ENCODE results near the gene NTM. TPM values are rescaled to one million over a fixed set of nuclear protein-coding genes. Genes with fewer than 3 reads are reported as not detected.

NTM gene
- total RNA-seq, 2 experiments from 2014 or later: not detected

DNA sequence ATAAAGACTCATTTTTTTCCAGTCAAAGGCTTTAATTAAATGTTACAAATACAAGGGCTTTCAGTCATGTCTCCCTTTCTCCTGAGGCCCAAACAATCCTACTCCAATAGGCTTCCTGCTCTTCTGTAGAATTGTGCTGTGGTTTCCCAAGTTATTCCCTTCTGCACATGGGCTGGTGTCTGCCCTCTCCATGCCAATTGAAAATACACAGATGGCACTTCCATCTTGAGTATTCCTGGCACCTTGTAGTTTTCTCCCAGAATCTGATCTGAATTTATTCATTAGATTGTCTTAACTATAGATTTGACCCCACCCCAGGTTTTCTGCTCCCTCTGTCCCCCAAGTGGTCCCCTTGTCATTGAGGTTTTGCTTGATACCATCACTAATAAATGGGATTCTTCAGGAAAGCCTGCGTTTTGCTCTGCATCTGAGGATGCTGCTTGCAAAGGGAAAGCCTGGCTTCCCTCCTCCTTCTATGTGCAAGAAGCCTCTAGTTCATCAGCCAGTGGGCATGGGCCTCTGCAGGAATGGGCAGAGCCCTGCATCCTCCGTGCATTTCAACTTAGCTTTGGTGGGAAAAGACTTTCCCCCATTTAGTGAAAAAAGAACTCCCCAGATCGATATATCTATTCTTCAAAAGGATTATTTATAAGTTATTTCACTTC is 926.7 kb downstream of the NTM start:
- H3K4me1 Mint-ChIP-seq (ENCODE audit: low read depth): no peaks in the 10 kb centered on the region
- CTCF ChIA-PET: no interaction called here
- peaks cover 2% of the 10 kb centered on the region for H3K27me3 Mint-ChIP-seq
- no peaks in the 10 kb centered on the region for H3K36me3 Mint-ChIP-seq (ENCODE audit: low read depth)
- no peak overlapping the region for H3K27ac Mint-ChIP-seq
- no peak overlapping the region for H3K4me3 Mint-ChIP-seq
- ATAC-seq: no peak
- TF ChIP-seq, protein P1, sequence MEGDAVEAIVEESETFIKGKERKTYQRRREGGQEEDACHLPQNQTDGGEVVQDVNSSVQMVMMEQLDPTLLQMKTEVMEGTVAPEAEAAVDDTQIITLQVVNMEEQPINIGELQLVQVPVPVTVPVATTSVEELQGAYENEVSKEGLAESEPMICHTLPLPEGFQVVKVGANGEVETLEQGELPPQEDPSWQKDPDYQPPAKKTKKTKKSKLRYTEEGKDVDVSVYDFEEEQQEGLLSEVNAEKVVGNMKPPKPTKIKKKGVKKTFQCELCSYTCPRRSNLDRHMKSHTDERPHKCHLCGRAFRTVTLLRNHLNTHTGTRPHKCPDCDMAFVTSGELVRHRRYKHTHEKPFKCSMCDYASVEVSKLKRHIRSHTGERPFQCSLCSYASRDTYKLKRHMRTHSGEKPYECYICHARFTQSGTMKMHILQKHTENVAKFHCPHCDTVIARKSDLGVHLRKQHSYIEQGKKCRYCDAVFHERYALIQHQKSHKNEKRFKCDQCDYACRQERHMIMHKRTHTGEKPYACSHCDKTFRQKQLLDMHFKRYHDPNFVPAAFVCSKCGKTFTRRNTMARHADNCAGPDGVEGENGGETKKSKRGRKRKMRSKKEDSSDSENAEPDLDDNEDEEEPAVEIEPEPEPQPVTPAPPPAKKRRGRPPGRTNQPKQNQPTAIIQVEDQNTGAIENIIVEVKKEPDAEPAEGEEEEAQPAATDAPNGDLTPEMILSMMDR (IDR thresholded peaks at IDR 0.05): no peak
- H3K9me3 Mint-ChIP-seq: no peaks in the 10 kb centered on the region
- intact Hi-C loops (cut with micrococcal nuclease): no loop called here
- no peak for DNase-seq
- POLR2A ChIA-PET: no interaction called here

DNA sequence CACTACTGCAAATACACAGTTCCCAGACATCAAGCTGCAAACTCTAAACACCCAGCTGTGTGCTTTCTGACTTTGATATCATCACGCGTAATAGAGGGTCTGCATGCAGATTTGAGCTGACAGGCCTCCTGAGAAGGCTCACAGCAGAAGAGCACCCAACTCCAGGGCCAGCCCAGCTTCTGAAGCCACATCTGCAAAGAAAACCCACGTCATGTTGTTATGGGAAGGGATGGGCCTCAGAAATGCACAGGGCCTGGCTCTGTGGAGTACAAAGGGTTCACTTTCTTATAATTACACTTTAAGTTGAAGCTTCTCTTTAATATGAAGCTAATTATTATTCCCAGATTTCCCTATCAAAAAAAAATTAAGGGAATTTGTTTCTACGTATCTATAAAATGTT is 927.9 kb downstream of the NTM start:
- ChIA-PET POLR2A (no interaction called here), CTCF (interaction anchor here (0.9 kb wide), 1 partner anchor 14 kb away, joined by 3 read pairs; no protein-coding TSS in a partner anchor)
- TF ChIP-seq, protein P1 (IDR thresholded peaks at IDR 0.05): no peak
- Mint-ChIP-seq H3K4me3 (no peak overlapping the region), H3K27me3 (no peaks in the 10 kb centered on the region), H3K36me3 (ENCODE audit: low read depth) (no peaks in the 10 kb centered on the region), H3K4me1 (ENCODE audit: low read depth) (no peaks in the 10 kb centered on the region), H3K9me3 (no peaks in the 10 kb centered on the region), H3K27ac (no peak overlapping the region)
- ATAC-seq (no peak), DNase-seq (no peak)
- intact Hi-C loops (cut with micrococcal nuclease): no loop called here

DNA sequence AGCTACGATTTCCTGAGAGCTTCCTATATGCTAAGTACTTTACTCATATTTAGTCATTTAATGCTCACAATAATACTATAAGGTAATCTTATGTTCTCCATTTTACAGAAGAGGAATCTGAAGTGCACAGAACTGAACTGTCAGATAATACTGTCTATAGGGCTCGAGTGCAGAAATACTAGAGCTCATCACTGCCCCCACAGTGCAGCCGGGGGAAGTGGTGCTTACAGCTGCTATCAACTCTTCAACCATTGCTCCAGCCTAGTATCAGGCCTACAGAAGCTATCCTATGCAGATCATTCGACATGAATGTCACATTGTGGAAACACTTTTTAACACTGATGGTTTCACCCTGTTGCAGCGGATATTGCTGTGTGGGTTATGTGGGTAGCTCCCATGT is 929.9 kb downstream of the NTM start:
- Mint-ChIP-seq H3K27ac (no peak overlapping the region), H3K36me3 (ENCODE audit: low read depth) (no peaks in the 10 kb centered on the region), H3K4me3 (no peak overlapping the region), H3K27me3 (no peaks in the 10 kb centered on the region), H3K9me3 (no peaks in the 10 kb centered on the region), H3K4me1 (ENCODE audit: low read depth) (no peaks in the 10 kb centered on the region)
- POLR2A ChIA-PET: interaction anchor here (0.5 kb wide), 1 partner anchor 165 kb away, joined by 3 read pairs; no protein-coding TSS in a partner anchor
- intact Hi-C loops (cut with micrococcal nuclease): no loop called here
- CTCF ChIA-PET: no interaction called here
- TF ChIP-seq, protein P1 (IDR thresholded peaks at IDR 0.05): no peak
- DNase-seq (no peak), ATAC-seq (no peak)

DNA sequence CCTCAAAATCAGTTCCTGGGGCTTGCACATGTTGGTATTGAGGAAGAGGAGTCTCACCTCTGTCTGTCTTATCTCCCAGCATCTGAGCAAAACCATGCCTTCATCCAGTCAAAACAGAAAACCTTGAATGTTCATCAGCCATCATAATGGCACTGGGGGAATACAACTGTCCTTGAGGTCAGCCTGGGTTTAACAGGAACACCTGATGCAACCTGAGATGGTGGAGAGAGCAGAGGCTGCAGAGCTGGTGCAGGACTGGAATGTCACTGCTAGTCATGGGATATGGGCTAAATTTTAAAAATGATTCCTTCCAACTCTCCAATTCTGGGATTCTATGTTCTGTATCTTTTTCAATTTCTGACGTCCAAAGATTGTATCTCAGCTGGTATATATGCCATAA is 931.0 kb downstream of the NTM start:
- DNase-seq (no peak), ATAC-seq (no peak)
- H3K36me3 Mint-ChIP-seq (ENCODE audit: low read depth): no peaks in the 10 kb centered on the region
- H3K27ac Mint-ChIP-seq: no peak overlapping the region
- no peaks in the 10 kb centered on the region for H3K4me1 Mint-ChIP-seq (ENCODE audit: low read depth)
- ChIA-PET CTCF (interaction anchor here (2.7 kb wide), 1 partner anchor 11 kb away, joined by 19 read pairs; no protein-coding TSS in a partner anchor), POLR2A (no interaction called here)
- no peaks in the 10 kb centered on the region for H3K9me3 Mint-ChIP-seq
- intact Hi-C loops (cut with micrococcal nuclease): no loop called here
- no peak overlapping the region for H3K4me3 Mint-ChIP-seq
- H3K27me3 Mint-ChIP-seq: no peaks in the 10 kb centered on the region
- TF ChIP-seq, protein P1 (IDR thresholded peaks at IDR 0.05): no peak

DNA sequence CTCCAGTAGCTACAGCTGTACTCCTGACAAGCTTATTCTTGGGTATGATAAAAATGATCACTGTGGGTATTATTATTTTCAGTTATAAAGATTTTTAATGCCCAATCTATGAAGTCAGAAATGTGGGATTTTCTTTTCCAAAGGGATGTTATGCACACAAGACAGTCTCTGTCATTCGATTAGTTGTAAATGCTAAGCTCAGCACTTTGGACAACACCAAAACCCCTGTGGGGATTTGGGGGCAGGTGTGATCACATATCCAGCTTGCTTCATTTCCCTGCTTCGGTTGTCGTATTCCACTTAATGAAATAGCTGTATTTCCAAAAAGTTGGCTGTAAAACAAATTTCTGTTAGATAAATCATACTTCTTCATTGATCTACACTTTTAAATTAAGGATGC is 931.5 kb downstream of the NTM start:
- no peaks in the 10 kb centered on the region for H3K36me3 Mint-ChIP-seq (ENCODE audit: low read depth)
- DNase-seq: no peak
- no peak overlapping the region for H3K4me3 Mint-ChIP-seq
- POLR2A ChIA-PET: no interaction called here
- no peaks in the 10 kb centered on the region for H3K27me3 Mint-ChIP-seq
- intact Hi-C loops (cut with micrococcal nuclease): no loop called here
- no peaks in the 10 kb centered on the region for H3K9me3 Mint-ChIP-seq
- no peaks in the 10 kb centered on the region for H3K4me1 Mint-ChIP-seq (ENCODE audit: low read depth)
- TF ChIP-seq, protein P1 (IDR thresholded peaks at IDR 0.05): no peak
- ATAC-seq: no peak
- H3K27ac Mint-ChIP-seq: no peak overlapping the region
- CTCF ChIA-PET: interaction anchor here (2.7 kb wide), 1 partner anchor 10 kb away, joined by 19 read pairs; no protein-coding TSS in a partner anchor
